HG03175 (cell line): Measurements from ENCODE around the gene SRGAP2C.
"Not testable (repeated sequence)": the region's sequence is repeated elsewhere in the genome, so short reads cannot be mapped to it uniquely, and the experiment has no call there.

Experiments
- ATAC-seq: cut with Tn5 transposase; IDR thresholded peaks from one replicate; pipeline ENCODE4 v1.9.1; 2021; ENCODE audit warnings: mild to moderate bottlenecking, moderate library complexity; ENCODE audit not compliant: unreplicated experiment

The SRGAP2C gene

GRCh38 chr1:121324726-121325125 lies 140.0 kb downstream of the SRGAP2C start:
- not testable (repeated sequence) for ATAC-seq

GRCh38 chr1:121332141-121332540 lies 147.4 kb downstream of the SRGAP2C start:
- ATAC-seq: not testable (repeated sequence)

GRCh38 chr1:121332599-121333562 lies 148.1 kb downstream of the SRGAP2C start:
- not testable (repeated sequence) for ATAC-seq

DNA sequence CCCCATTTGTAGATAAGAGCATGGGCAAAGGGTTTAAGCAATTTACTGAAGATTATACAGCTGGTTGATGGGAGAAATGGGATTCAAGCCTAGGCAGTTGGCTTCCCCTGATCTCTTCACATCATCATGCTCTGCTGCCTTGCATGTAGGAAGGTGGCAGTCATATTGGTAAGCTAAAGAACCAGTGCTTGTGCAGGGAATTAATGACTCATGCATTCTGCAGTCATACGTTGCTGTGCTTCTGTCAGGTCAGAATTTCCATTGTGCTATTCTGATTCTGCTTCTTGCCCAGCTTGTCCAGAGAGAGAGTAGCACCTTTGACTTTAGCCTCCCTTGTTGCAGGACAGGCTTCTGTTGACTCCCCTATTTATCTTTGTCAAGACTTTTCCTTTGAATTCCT lies 153.2 kb downstream of the SRGAP2C start:
- ATAC-seq: peak; percentile 65

DNA sequence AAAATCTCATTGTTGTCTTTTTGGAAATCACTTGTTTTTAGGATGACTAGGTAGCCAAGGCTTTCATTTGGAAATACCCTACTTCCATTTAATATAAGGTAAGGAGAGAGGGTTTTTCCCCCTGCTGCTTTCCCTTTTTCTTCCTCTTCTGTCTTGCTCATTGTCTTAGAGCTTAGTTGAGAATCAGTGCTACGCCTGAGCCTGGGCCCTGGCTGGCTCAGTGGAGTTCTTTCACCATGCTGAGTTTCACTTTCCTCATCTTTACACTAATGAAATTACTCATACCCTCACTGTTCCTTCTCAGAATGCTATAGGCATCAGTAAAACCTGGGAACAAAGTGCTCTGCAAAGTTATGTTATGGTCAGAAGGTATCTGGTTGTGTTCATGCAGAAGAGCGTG lies 154.8 kb downstream of the SRGAP2C start:
- ATAC-seq: peak; percentile 63

- not testable (repeated sequence) for ATAC-seq
Observed at GRCh38 chr1:121343311-121343906, 158.6 kb downstream of the SRGAP2C start.

DNA sequence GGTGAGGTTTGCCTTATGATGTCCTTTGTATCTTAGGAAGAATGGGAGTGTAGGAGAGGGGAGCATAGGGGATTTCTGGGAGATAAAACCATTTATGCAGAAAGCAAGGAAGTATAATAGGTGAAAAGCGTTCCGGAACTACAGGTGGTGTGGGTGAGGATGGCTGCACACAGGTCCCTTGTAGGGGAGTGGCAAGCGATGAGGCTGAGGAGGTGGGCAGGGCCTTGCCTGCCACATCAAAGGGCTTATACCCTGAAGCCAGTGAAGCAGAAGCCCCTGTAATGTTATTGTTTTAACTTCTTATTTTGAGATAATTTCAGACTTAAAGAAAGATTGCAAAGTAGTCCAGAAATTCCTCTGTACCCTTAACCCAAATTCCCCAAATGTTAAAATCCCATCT lies 159.6 kb downstream of the SRGAP2C start:
- not testable (repeated sequence) for ATAC-seq

DNA sequence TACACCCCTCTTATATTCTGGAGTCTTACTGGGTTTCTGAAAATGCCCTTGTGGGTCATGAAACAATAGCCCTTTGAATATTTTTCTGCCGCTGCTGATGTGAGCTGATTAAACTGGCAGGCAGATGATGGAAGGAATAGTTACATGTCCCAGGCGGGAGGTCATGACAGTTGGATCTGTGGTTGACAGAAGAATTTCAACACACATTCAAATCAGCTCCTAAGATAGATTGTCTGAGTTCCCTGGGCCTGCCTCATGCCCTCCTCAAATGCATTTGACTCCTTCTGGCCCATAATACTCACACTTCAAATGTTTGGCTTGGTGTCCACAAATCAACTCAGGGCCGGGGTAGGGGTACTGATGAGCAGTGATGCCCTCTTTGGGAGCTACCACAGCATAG lies 161.9 kb downstream of the SRGAP2C start:
- ATAC-seq: not testable (repeated sequence)

DNA sequence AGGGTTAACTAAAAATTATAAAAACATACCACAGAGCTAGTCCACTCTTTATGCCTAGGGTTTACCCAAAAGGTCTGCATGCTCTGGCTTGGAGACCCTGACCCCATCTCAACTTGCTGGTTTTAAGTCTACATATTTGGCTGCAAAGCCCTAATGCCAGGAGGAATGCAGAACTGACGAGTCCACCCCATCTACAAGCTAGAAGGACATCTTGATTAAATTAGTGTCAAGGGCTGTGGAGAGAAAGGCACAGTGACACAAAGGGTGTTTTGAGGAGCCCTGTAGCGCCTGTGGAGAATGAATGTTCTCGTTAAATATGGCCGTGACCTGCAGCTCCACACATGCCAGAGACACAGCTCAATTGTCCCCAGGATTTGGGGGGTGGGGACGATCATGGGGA lies 162.7 kb downstream of the SRGAP2C start:
- ATAC-seq: not testable (repeated sequence)

DNA sequence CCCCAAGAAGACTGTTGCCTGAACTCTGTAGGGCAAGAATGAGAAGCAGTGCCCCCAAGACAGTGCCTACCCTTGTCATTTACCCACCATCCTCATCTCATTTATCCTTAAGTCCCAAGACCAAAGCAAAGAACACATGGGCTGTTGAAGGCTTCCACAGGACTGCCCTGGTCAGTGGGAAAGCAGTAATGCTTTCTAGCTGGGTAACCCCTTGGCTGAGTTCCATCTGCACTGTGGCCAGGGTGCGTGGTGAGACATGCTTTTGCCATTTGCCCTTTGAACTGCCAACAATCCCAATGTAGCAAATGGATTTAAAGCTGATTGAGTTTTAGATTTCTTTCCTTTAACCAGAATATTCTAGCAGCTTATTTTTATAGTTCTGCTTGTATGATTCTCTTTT lies 163.3 kb downstream of the SRGAP2C start:
- ATAC-seq: not testable (repeated sequence)

- not testable (repeated sequence) for ATAC-seq
Observed at GRCh38 chr1:121349332-121349967, 164.7 kb downstream of the SRGAP2C start.

DNA sequence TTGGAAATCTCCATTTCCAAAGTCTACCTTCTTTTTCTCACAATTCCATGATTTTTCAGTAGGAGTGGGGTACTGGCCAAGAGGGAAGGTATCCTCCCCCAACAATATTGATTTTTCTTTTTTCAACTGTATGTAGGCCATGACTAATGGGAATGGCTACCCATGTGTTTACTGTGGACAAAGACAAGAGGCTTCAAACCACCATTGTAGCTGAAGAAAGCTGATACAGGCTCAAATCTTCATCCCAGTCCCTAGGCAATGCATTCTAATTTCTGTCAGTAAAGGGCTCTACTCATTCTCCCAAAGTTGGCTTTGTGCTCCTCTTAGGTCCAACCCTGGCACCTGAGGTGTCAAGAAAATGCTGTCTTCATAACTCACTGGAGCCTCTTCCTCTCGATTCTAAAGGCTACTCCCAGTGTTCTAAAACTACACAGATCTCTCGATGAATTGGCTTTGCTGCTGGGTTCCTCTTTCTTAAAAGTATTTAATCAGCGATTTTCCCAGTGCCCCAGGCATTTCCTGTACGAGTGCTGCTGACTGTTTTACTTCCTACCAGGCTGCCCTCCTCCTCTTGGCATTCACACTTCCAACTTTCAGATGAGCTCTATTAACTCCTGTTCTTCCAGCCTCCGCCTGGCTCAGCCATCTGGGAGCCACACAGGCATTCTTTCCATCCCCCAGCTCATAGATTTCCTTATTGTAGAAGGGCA lies 171.1 kb downstream of the SRGAP2C start:
- not testable (repeated sequence) for ATAC-seq

DNA sequence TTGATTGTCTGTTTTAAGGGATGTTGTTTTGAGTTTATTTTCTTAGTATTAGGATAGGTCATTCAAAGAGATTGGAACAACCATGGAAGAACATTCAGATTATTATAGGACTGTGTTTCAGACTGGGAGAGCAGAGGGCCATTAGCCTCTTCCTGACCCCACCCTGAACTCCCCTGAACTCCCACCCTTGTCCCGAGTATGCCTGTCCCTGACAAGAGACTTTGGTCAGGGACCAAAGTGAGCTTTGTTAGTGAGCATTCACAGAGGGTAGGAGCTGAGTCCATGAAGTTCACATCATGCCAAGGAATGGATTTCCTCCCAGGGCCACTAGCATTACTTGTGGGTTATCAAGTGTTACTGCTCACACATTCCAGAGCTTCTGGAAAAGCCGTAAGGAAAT lies 172.0 kb downstream of the SRGAP2C start:
- not testable (repeated sequence) for ATAC-seq

GRCh38 chr1:121360531-121360930 lies 175.8 kb downstream of the SRGAP2C start:
- ATAC-seq: not testable (repeated sequence)

DNA sequence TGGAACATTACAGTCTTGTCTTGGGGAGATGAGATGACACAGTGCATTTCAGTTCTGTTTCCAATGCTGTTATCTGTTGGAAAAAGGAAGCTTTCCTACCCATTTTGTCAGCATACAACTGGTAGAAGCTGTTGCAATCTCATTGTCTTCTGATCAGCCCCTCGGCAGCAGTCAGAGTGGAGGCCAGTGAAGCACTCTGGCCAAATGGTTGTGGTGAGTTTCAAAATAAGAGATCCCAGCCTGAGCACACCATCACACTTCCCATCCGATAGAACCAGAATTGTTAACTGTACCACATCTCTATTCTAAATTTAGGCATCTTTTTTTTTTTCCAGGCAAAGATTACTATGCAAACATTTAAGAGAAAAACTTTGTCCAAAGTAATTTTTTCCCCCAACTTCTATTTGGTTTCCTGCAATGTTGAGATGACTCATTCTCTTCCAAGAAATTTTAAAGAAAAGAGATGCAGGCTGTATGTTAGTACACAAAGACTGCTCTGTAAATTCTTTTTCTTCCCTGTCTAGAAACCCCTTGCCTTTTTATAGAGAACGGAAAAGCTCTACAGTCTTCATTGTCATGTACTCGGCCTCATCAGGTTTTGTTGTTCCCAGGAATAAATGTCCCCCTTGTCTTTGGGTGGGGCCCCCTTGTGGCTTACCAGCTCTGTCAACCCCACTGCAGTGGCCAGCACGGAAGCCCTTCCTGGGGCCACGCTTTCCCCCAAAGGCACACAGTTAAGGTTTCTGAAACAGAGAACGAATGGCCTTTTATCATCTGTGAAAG lies 176.9 kb downstream of the SRGAP2C start:
- not testable (repeated sequence) for ATAC-seq

- ATAC-seq: not testable (repeated sequence)
Observed at GRCh38 chr1:121362234-121362883, 177.6 kb downstream of the SRGAP2C start.

DNA sequence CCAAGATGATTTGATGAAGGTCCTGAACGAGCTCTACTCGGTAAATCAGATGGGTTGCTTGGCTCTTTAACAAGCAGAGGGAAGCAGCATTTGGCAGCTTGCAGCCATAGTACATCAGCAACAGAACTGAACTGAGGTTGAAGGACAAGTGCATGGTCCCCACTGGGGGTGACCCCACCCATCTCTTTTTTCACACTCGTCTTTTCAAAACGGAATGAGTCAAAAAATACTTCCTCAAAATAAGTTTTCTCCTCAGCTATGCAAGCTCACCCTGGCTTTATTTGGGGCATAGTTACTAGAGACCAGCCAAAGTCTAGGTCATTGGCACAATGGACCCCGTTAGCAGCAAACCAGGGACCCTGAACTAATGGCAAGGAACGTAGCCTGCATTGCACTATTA lies 180.5 kb downstream of the SRGAP2C start:
- peak; percentile 44 for ATAC-seq

DNA sequence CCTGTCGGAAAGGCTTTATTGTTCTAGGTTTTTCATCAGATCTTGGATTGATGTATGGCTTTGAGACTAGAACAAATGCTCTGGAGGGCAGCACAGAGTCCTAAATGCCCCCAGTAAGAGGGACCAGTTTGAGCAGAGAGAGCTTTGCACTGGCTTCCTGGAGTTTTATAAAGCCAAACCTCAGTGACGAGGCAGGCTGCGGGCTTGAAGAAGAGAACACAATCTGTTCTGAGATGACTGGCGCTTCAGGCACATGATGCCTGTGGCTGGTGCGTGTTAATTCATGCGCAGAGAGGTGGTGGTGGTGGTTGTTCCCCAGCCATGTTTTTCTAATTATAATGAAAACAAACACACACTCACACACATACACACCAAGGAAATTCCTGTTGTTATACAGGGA lies 180.9 kb downstream of the SRGAP2C start:
- ATAC-seq: peak; percentile 54

- not testable (repeated sequence) for ATAC-seq
Observed at GRCh38 chr1:121366171-121366570, 181.4 kb downstream of the SRGAP2C start.
